ENCODE data around the gene SERBP1. TPM values are rescaled to one million over a fixed set of nuclear protein-coding genes. Genes with fewer than 3 reads are reported as not detected.

Gene SERBP1
- total RNA-seq, 2 experiments from 2014 or later: 270 to 410 TPM

GRCh38 chr1:67382292-67382691, 47.9 kb downstream of the SERBP1 start:
- no peaks in the 10 kb centered on the region for H4K20me1 ChIP-seq (ENCODE audit: insufficient read depth, low read length)
- H3K4me2 ChIP-seq (ENCODE audit: low read length): no peak overlapping the region
- no peaks in the 10 kb centered on the region for H3K79me2 ChIP-seq (ENCODE audit: insufficient read depth, low read depth, low read length)
- intact Hi-C loops (cut with micrococcal nuclease; ENCODE audit: unreplicated experiment): no loop called here
- no peaks in the 10 kb centered on the region for H3K9me2 ChIP-seq (ENCODE audit: insufficient read depth, low read length)
- peaks cover 35% of the 10 kb centered on the region for H3K36me3 ChIP-seq (ENCODE audit: insufficient read depth, low read length)
- TF ChIP-seq EZH2phosphoT487 (IDR thresholded peaks at IDR 0.05; ENCODE audit: borderline replicate concordance, low read depth, low read length): no peak
- TF ChIP-seq CTCF (conservative IDR thresholded peaks at IDR 0.05; ENCODE audit: low read length): no peak
- no peaks in the 10 kb centered on the region for H3K4me1 ChIP-seq (ENCODE audit: insufficient read depth, low read length, poor library complexity, severe bottlenecking)
- no peak overlapping the region for H3K27ac ChIP-seq (ENCODE audit: low read depth, low read length, poor library complexity, severe bottlenecking)
- BruUV-seq (replicated peaks): no TSS peak
- H3K9me3 ChIP-seq (ENCODE audit: low read length): peaks cover 23% of the 10 kb centered on the region; the same call in 1 of the 2 replicates
- DNase-seq (ENCODE audit: low spot score): no peak
- ChIA-PET CTCF (ENCODE audit: unreplicated experiment) (interaction anchor here (0.5 kb wide), 1 partner anchor 15 kb away, joined by 3 read pairs; no protein-coding TSS in a partner anchor), POLR2A (interaction anchor here (0.7 kb wide), 1 partner anchor 26 kb away, joined by 5 read pairs; no protein-coding TSS in a partner anchor)
- H3K4me3 ChIP-seq (ENCODE audit: low read depth, low read length, poor library complexity, severe bottlenecking): no peak overlapping the region
- H2AFZ ChIP-seq (ENCODE audit: low read length): no peak overlapping the region

GRCh38 chr1:67381154-67381553, 49.0 kb downstream of the SERBP1 start:
- no peak overlapping the region for H3K4me2 ChIP-seq (ENCODE audit: low read length)
- H4K20me1 ChIP-seq (ENCODE audit: insufficient read depth, low read length): no peaks in the 10 kb centered on the region
- DNase-seq (ENCODE audit: low spot score): no peak
- no TSS peak for BruUV-seq (replicated peaks)
- H3K9me3 ChIP-seq (ENCODE audit: low read length): peaks cover 23% of the 10 kb centered on the region; the same call in 1 of the 2 replicates
- intact Hi-C loops (cut with micrococcal nuclease; ENCODE audit: unreplicated experiment): no loop called here
- no peak overlapping the region for H3K27ac ChIP-seq (ENCODE audit: low read depth, low read length, poor library complexity, severe bottlenecking)
- no peaks in the 10 kb centered on the region for H3K9me2 ChIP-seq (ENCODE audit: insufficient read depth, low read length)
- H3K79me2 ChIP-seq (ENCODE audit: insufficient read depth, low read depth, low read length): no peaks in the 10 kb centered on the region
- H3K4me1 ChIP-seq (ENCODE audit: insufficient read depth, low read length, poor library complexity, severe bottlenecking): no peaks in the 10 kb centered on the region
- ChIA-PET CTCF (ENCODE audit: unreplicated experiment) (no interaction called here), POLR2A (no interaction called here)
- no peak overlapping the region for H3K4me3 ChIP-seq (ENCODE audit: low read depth, low read length, poor library complexity, severe bottlenecking)
- no peak overlapping the region for H2AFZ ChIP-seq (ENCODE audit: low read length)
- TF ChIP-seq EZH2phosphoT487 (IDR thresholded peaks at IDR 0.05; ENCODE audit: borderline replicate concordance, low read depth, low read length): no peak
- no peak for TF ChIP-seq CTCF (conservative IDR thresholded peaks at IDR 0.05; ENCODE audit: low read length)
- H3K36me3 ChIP-seq (ENCODE audit: insufficient read depth, low read length): peaks cover 28% of the 10 kb centered on the region

- no peaks in the 10 kb centered on the region for H4K20me1 ChIP-seq (ENCODE audit: insufficient read depth, low read length)
- no peak overlapping the region for H3K4me3 ChIP-seq (ENCODE audit: low read depth, low read length, poor library complexity, severe bottlenecking)
- no peaks in the 10 kb centered on the region for H3K9me3 ChIP-seq (ENCODE audit: low read length)
- ChIA-PET POLR2A (no interaction called here), CTCF (ENCODE audit: unreplicated experiment) (no interaction called here)
- no peaks in the 10 kb centered on the region for H3K4me1 ChIP-seq (ENCODE audit: insufficient read depth, low read length, poor library complexity, severe bottlenecking)
- H3K79me2 ChIP-seq (ENCODE audit: insufficient read depth, low read depth, low read length): no peaks in the 10 kb centered on the region
- H3K4me2 ChIP-seq (ENCODE audit: low read length): no peak overlapping the region
- peaks cover 3% of the 10 kb centered on the region; the same call in 1 of the 2 replicates for H3K36me3 ChIP-seq (ENCODE audit: insufficient read depth, low read length)
- no TSS peak for BruUV-seq (replicated peaks)
- no peaks in the 10 kb centered on the region for H3K9me2 ChIP-seq (ENCODE audit: insufficient read depth, low read length)
- H3K27ac ChIP-seq (ENCODE audit: low read depth, low read length, poor library complexity, severe bottlenecking): no peak overlapping the region
- intact Hi-C loops (cut with micrococcal nuclease; ENCODE audit: unreplicated experiment): no loop called here
- no peak for TF ChIP-seq EZH2phosphoT487 (IDR thresholded peaks at IDR 0.05; ENCODE audit: borderline replicate concordance, low read depth, low read length)
- no peak for TF ChIP-seq CTCF (conservative IDR thresholded peaks at IDR 0.05; ENCODE audit: low read length)
- no peak overlapping the region for H2AFZ ChIP-seq (ENCODE audit: low read length)
- DNase-seq (ENCODE audit: low spot score): no peak
Measured at GRCh38 chr1:67377253-67377652, 52.9 kb downstream of the SERBP1 start.
